K562 (cell line): ENCODE measurements around the gene SYMPK. TPM values are rescaled to one million over a fixed set of nuclear protein-coding genes. Genes with fewer than 3 reads are reported as not detected.

Experiments used
- ATAC-seq: fragments of 200-7000 bp; cut with Tn5 transposase; 3 replicates; pipeline ENCODE4 v1.9.1; 2020; ENCODE audit warnings: moderate library complexity
- BruUV-seq: library from RNA; stranded (reverse); fragments of 400-500 nt; replicated peaks from 2 replicates; lab custom pipeline; 2021; lab: Mats Ljungman, UMichigan
- CTCF ChIA-PET: fragments of 300-600 bp; formaldehyde crosslinking; extraction: SDS; loops from one replicate; lab custom pipeline; 2021; ENCODE audit warnings: low intra/inter-chr PET ratio; lab: Yijun Ruan, JAX
- POLR2A ChIA-PET: fragments of 300-600, 350-650 bp; sonication (Branson Sonifier 250); formaldehyde crosslinking; extraction: SDS; loops from one replicate; lab custom pipeline; 2021; ENCODE audit warnings: antibody characterized with exemption, inconsistent platforms; lab: Yijun Ruan, JAX
- DNase-seq, 4 experiments: peaks; one replicate each; pipeline versions ENCODE4 v3.0.0 to v3.0.0-alpha.2; 2011 to 2018; ENCODE audit warnings: low spot score in 3 of 4, mixed read lengths in 3 of 4; ENCODE audit errors: extremely low read depth in 1 of 4
- FAIRE-seq: peaks from 2 replicates; lab custom pipeline; 2011; peaks lifted over from hg19 to GRCh38; lab: Jason Lieb, UNC
- H2AFZ ChIP-seq: 2 replicates; pipeline ENCODE4 v1.6.0; 2011; ENCODE audit warnings: low read depth, low read length, control low read depth, inconsistent platforms
- H3K27ac ChIP-seq: fragments of 200-600 bp; 3 replicates; pipeline ENCODE4 v1.8.0; 2011; ENCODE audit warnings: low read depth, mild to moderate bottlenecking, control low read depth, inconsistent platforms, low read length, moderate library complexity, mixed read lengths; ENCODE audit errors: extremely low read depth
- H3K27me3 ChIP-seq, 2 experiments: fragments of 300-600 bp in 1 of 2; 2 replicates in 1 of 2; 3 replicates in 1 of 2; pipeline versions ENCODE4 v1.6.0 to v1.8.0; 2011; ENCODE audit warnings: inconsistent platforms in 2 of 2, low read length in 2 of 2, mild to moderate bottlenecking in 1 of 2, mixed read lengths in 1 of 2, moderate library complexity in 1 of 2; ENCODE audit not compliant: control insufficient read depth in 2 of 2, insufficient read depth in 2 of 2
- H3K36me3 ChIP-seq: fragments of 300-600 bp; 3 replicates; pipeline ENCODE4 v1.8.0; 2011; ENCODE audit warnings: mild to moderate bottlenecking, low read length, inconsistent platforms; ENCODE audit not compliant: control insufficient read depth, insufficient read depth
- H3K4me1 ChIP-seq, 2 experiments: fragments of 200-600 bp in 1 of 2; replicated peaks in 1 of 2; 2 replicates in 1 of 2; 3 replicates in 1 of 2; pipeline versions ENCODE4 v1.5.1 to v1.8.0; 2011; ENCODE audit warnings: inconsistent platforms in 2 of 2, low read length in 2 of 2, mild to moderate bottlenecking in 1 of 2, mixed read lengths in 1 of 2, moderate library complexity in 1 of 2; ENCODE audit not compliant: control insufficient read depth in 2 of 2, insufficient read depth in 2 of 2
- H3K4me2 ChIP-seq: 2 replicates; pipeline ENCODE4 v1.6.1; 2011; ENCODE audit warnings: low read length, control low read depth, inconsistent platforms, mixed read lengths; ENCODE audit not compliant: insufficient read depth
- H3K4me3 ChIP-seq: fragments of 200-600 bp; sonication (generic), shearing (Covaris generic); 2 replicates; pipeline ENCODE4 v1.5.1; 2016; ENCODE audit warnings: control low read depth, inconsistent platforms
- H3K79me2 ChIP-seq: fragments of 200-600 bp; 3 replicates; pipeline ENCODE4 v1.8.0; 2011; ENCODE audit warnings: low read length, inconsistent platforms; ENCODE audit not compliant: control insufficient read depth, insufficient read depth
- H3K9ac ChIP-seq, 2 experiments: 2 replicates each; pipeline versions ENCODE4 v1.6.0 to v1.6.1; 2011; ENCODE audit warnings: low read depth in 2 of 2, low read length in 2 of 2, control low read depth in 1 of 2, inconsistent platforms in 1 of 2, mild to moderate bottlenecking in 1 of 2, mixed read lengths in 1 of 2; ENCODE audit not compliant: insufficient read depth in 1 of 2
- H3K9me1 ChIP-seq: one replicate; pipeline ENCODE4 v1.6.0; 2011; ENCODE audit warnings: inconsistent platforms, mild to moderate bottlenecking, low read length, moderate library complexity; ENCODE audit not compliant: control insufficient read depth, insufficient read depth
- H3K9me3 ChIP-seq: replicated peaks from 2 replicates; pipeline ENCODE4 v1.5.1; 2011; ENCODE audit warnings: low read depth, low read length, inconsistent platforms; ENCODE audit not compliant: control insufficient read depth, insufficient read depth
- H4K20me1 ChIP-seq: replicated peaks from 2 replicates; pipeline ENCODE4 v1.6.1; 2011; ENCODE audit warnings: low read length, inconsistent platforms, mixed read lengths; ENCODE audit not compliant: control insufficient read depth, insufficient read depth
- CBX1 ChIP-seq: sonication (generic); IDR thresholded peaks from 2 replicates; pipeline ENCODE4 v1.6.1; 2016; ENCODE audit warnings: antibody characterized with exemption, low read depth, mild to moderate bottlenecking
- CC2D1A ChIP-seq: fragments of 450-650 bp; IDR thresholded peaks from 2 replicates; pipeline ENCODE4 v1.6.1; 2017; ENCODE audit warnings: mild to moderate bottlenecking
- HNRNPLL ChIP-seq: fragments of 200-400 bp; formaldehyde crosslinking; IDR thresholded peaks from 2 replicates; pipeline ENCODE4 v1.6.1; 2017; ENCODE audit warnings: low read length, low read depth, mild to moderate bottlenecking; ENCODE audit not compliant: poor library complexity, severe bottlenecking
- SLC30A9 ChIP-seq: fragments of 250-450 bp; sonication (Bioruptor Pico); IDR thresholded peaks from 2 replicates; pipeline ENCODE4 v1.8.0; 2022; ENCODE audit warnings: mild to moderate bottlenecking, moderate library complexity
- SMARCE1 ChIP-seq: fragments of 450-650 bp; IDR thresholded peaks from 2 replicates; pipeline ENCODE4 v1.7.1; 2016; ENCODE audit warnings: mild to moderate bottlenecking
- SUPT5H ChIP-seq: fragments of 450-650 bp; IDR thresholded peaks from 2 replicates; pipeline ENCODE4 v1.6.1; 2016
- TBP ChIP-seq: optimal IDR thresholded peaks from 2 replicates; pipeline ENCODE3; 2011; ENCODE audit warnings: low read depth, low read length, improper control_type of control experiment
- ZNF212 ChIP-seq: fragments of 450-650 bp; formaldehyde crosslinking; IDR thresholded peaks from 2 replicates; pipeline ENCODE4 v1.4.0; 2020; ENCODE audit warnings: mild to moderate bottlenecking
- ZNF311 ChIP-seq: fragments of 250-450 bp; sonication (Bioruptor Pico); IDR thresholded peaks from 2 replicates; pipeline ENCODE4 v1.4.0; 2020; ENCODE audit warnings: mild to moderate bottlenecking, moderate library complexity
- ZNF780A ChIP-seq: fragments of 250-450 bp; sonication (Bioruptor Pico); IDR thresholded peaks from 2 replicates; pipeline ENCODE4 v1.5.0; 2021; ENCODE audit warnings: mild to moderate bottlenecking
- WGBS: fragments of 100-300 bp; shearing (Covaris generic); methylation state at CpG from one replicate; pipeline ENCODE4 v1.1.6; 2016; ENCODE audit warnings: low coverage, mixed read lengths; ENCODE audit not compliant: insufficient coverage; ENCODE audit errors: missing lambda C conversion rate; 5-methylcytosine and 5-hydroxymethylcytosine counted together
- in situ Hi-C: fragments of 300-500 bp; cut with MboI; formaldehyde crosslinking; loops from 4 replicates; pipeline ENCODE4 v1.15.0; 2018; ENCODE audit warnings: inconsistent platforms, mixed read lengths
- intact Hi-C: fragments of 100-400 bp; cut with micrococcal nuclease; formaldehyde crosslinking; loops from 2 replicates; pipeline ENCODE4 v1.14.2; 2022
- polyA plus RNA-seq, 8 experiments: library from polyadenylated mRNA; depleted of rRNA in 4 of 8; stranded (reverse) in 5 of 8; unstranded in 3 of 8; fragments of >200 nt; fragmentation: Nextera tagmentation in 2 of 8; fragmentation: Illumina TruSeq in 1 of 8; extraction: Ambion mirVana in 2 of 8; extraction: Trizol in 1 of 8; gene quantifications; 2 replicates each; pipeline versions ENCODE4 v1.2.1 to v1.2.3, GENCODE V29; 2011 to 2014; ENCODE audit warnings: inconsistent platforms in 1 of 8, missing spikeins in 1 of 8
- total RNA-seq, 7 experiments: library from RNA; depleted of rRNA in 6 of 7; stranded (reverse); fragments of >200 nt in 6 of 7; fragmentation: Illumina TruSeq in 2 of 7; extraction: Trizol in 2 of 7; gene quantifications; 2 replicates each; pipeline versions ENCODE4 v1.2.1 to v1.2.3, GENCODE V29; 2011 to 2021; ENCODE audit warnings: low replicate concordance in 1 of 7
- TF ChIP-seq, protein P1 (sequence below): sonication (generic); formaldehyde crosslinking; IDR thresholded peaks from 2 replicates; pipeline ENCODE4 v1.8.1; 2023; ENCODE audit warnings: missing genetic modification reagents, mild to moderate bottlenecking, borderline replicate concordance
- TF ChIP-seq, protein P2 (sequence below), 2 experiments: fragments of 200-800 bp in 1 of 2; sonication (Bioruptor generic) in 1 of 2; sonication (generic) in 1 of 2; formaldehyde crosslinking in 1 of 2; IDR thresholded peaks in 1 of 2; conservative IDR thresholded peaks in 1 of 2; 2 replicates each; pipeline versions ENCODE4 v1.5.0 to v1.6.1; 2016 to 2020; ENCODE audit warnings: missing compliant biosample characterization in 1 of 2, missing genetic modification characterization in 1 of 2, missing genetic modification reagents in 1 of 2

Gene SYMPK
- total and polyA plus RNA-seq, 9 of the 15 experiments (the other 6 are each of a cell fraction or from before 2014, with no cell fraction given), result 0.73 to 95.5 (median 58.4) TPM

DNA sequence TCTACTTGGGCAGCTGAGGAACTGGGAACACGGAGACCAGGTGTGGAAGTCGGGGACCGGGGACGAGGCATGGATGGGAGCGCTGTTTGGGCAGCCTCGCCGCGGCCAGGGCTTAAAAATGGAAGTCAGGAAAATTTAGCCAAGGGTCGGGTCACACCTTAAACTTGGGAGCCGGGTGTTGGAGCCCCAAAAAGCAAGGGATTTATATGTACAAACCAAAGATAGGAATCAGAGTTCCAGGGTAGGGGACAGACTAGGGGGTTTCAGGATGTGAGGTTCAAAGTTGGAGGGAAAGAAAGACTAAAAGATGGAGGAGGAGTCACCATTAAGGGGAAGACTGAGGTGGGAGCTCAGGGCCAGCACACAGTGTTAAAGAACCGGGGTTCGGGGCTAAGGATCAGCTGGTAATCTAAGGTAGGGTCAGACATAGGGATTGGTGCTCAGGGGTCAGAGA is 1.7 kb upstream of the SYMPK start:
- peak; percentile 26 for FAIRE-seq
- in situ Hi-C loops, result no loop called here
- TF ChIP-seq SMARCE1, result peak; percentile 23; the same call in 1 of the 2 replicates
- TF ChIP-seq ZNF311 (CRISPR knock-in tag), result no peak
- no peak for TF ChIP-seq ZNF780A (CRISPR knock-in tag)
- no peak for TF ChIP-seq CC2D1A
- no peak for TF ChIP-seq HNRNPLL
- no peak for TF ChIP-seq SLC30A9 (CRISPR knock-in tag)
- TF ChIP-seq, protein P1, sequence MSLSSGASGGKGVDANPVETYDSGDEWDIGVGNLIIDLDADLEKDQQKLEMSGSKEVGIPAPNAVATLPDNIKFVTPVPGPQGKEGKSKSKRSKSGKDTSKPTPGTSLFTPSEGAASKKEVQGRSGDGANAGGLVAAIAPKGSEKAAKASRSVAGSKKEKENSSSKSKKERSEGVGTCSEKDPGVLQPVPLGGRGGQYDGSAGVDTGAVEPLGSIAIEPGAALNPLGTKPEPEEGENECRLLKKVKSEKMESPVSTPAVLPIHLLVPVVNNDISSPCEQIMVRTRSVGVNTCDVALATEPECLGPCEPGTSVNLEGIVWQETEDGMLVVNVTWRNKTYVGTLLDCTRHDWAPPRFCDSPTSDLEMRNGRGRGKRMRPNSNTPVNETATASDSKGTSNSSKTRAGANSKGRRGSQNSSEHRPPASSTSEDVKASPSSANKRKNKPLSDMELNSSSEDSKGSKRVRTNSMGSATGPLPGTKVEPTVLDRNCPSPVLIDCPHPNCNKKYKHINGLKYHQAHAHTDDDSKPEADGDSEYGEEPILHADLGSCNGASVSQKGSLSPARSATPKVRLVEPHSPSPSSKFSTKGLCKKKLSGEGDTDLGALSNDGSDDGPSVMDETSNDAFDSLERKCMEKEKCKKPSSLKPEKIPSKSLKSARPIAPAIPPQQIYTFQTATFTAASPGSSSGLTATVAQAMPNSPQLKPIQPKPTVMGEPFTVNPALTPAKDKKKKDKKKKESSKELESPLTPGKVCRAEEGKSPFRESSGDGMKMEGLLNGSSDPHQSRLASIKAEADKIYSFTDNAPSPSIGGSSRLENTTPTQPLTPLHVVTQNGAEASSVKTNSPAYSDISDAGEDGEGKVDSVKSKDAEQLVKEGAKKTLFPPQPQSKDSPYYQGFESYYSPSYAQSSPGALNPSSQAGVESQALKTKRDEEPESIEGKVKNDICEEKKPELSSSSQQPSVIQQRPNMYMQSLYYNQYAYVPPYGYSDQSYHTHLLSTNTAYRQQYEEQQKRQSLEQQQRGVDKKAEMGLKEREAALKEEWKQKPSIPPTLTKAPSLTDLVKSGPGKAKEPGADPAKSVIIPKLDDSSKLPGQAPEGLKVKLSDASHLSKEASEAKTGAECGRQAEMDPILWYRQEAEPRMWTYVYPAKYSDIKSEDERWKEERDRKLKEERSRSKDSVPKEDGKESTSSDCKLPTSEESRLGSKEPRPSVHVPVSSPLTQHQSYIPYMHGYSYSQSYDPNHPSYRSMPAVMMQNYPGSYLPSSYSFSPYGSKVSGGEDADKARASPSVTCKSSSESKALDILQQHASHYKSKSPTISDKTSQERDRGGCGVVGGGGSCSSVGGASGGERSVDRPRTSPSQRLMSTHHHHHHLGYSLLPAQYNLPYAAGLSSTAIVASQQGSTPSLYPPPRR (CRISPR knock-in tag), result no peak
- no peak for TF ChIP-seq TBP
- TF ChIP-seq ZNF212 (CRISPR knock-in tag), result no peak
- TF ChIP-seq, protein P2, sequence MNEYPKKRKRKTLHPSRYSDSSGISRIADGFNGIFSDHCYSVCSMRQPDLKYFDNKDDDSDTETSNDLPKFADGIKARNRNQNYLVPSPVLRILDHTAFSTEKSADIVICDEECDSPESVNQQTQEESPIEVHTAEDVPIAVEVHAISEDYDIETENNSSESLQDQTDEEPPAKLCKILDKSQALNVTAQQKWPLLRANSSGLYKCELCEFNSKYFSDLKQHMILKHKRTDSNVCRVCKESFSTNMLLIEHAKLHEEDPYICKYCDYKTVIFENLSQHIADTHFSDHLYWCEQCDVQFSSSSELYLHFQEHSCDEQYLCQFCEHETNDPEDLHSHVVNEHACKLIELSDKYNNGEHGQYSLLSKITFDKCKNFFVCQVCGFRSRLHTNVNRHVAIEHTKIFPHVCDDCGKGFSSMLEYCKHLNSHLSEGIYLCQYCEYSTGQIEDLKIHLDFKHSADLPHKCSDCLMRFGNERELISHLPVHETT (CRISPR knock-in tag; conservative IDR thresholded peaks at IDR 0.05 in 1 of 2, IDR thresholded peaks at IDR 0.05 in 1 of 2), result peak in 1 of 2 experiments; percentile 0; a peak in 1 of 4 replicates
- TF ChIP-seq SUPT5H, result no peak
- TF ChIP-seq CBX1, result no peak

More for the DNA sequence above, 1.7 kb upstream of the SYMPK start:
- peaks cover 23 to 45% of the 10 kb centered on the region in 2 experiments for H3K4me1 ChIP-seq
- no TSS peak for BruUV-seq
- no peaks in the 10 kb centered on the region for H4K20me1 ChIP-seq
- H3K9me1 ChIP-seq, result peaks cover 2% of the 10 kb centered on the region
- peak overlapping the region; percentile 76 for H2AFZ ChIP-seq
- H3K4me2 ChIP-seq, result peak overlapping the region; percentile 100
- ChIA-PET CTCF (interaction anchor here (0.6 to 5.5 kb wide), 4 partner anchors 17 to 683 kb away, joined by 3 to 102 read pairs (median 10); partner anchors contain the start of gene IRF2BP1), POLR2A (interaction anchor here (0.5 to 2.1 kb wide), 11 partner anchors 8 to 755 kb away, joined by 3 to 11 read pairs (median 4); no protein-coding TSS in a partner anchor)
- peaks cover 51% of the 10 kb centered on the region for H3K79me2 ChIP-seq
- H3K27me3 ChIP-seq, result no peaks in the 10 kb centered on the region
- H3K27ac ChIP-seq, result peak overlapping the region; percentile 37; the same call in 2 of the 3 replicates
- H3K36me3 ChIP-seq, result peaks cover 17% of the 10 kb centered on the region; the same call in 2 of the 3 replicates
- peak overlapping the region; percentile 95 for H3K4me3 ChIP-seq
- 11% methylated on average over 12 of the region's 12 CpGs for WGBS
- no peaks in the 10 kb centered on the region for H3K9me3 ChIP-seq
- ATAC-seq (no peak), DNase-seq (no peak)
- intact Hi-C loops, result no loop called here
- peak overlapping the region; percentile 52 to 94 for H3K9ac ChIP-seq
